H1 (cell line): ENCODE measurements around the gene SLC38A8. TPM values are rescaled to one million over a fixed set of nuclear protein-coding genes. Genes with fewer than 3 reads are reported as not detected.

ENCODE experiments used
- CTCF ChIA-PET: fragments of 300-600 bp; sonication (Branson Sonifier 250); formaldehyde crosslinking; loops from one replicate; lab custom pipeline; 2021; ENCODE audit not compliant: partially characterized antibody; lab: Charles Lee
- POLR2A ChIA-PET: fragments of 300-600 bp; sonication (Branson Sonifier 250); formaldehyde crosslinking; loops from one replicate; lab custom pipeline; 2021; ENCODE audit warnings: inconsistent platforms; ENCODE audit not compliant: partially characterized antibody; lab: Charles Lee
- DNase-seq, 2 experiments: peaks; one replicate each; pipeline versions ENCODE4 v3.0.0 to v3.0.0-alpha.2; 2010 to 2022; ENCODE audit warnings: low spot score in 2 of 2, low read depth in 1 of 2, mixed read lengths in 1 of 2
- FAIRE-seq: peaks from 2 replicates; lab custom pipeline; 2011; peaks lifted over from hg19 to GRCh38; lab: Jason Lieb, UNC
- H2AFZ ChIP-seq: 2 replicates; pipeline ENCODE4 v1.8.1; 2012; ENCODE audit warnings: low read length, inconsistent platforms
- H2AK5ac ChIP-seq: 2 replicates; pipeline ENCODE4 v1.6.1; 2013; ENCODE audit warnings: low read depth, low read length
- H2BK120ac ChIP-seq: replicated peaks from 2 replicates; pipeline ENCODE3; 2013; ENCODE audit warnings: low read depth, low read length, inconsistent platforms
- H2BK12ac ChIP-seq: 2 replicates; pipeline ENCODE4 v1.6.1; 2013; ENCODE audit warnings: low read depth, low read length
- H2BK15ac ChIP-seq: 2 replicates; pipeline ENCODE4 v1.6.1; 2013; ENCODE audit warnings: low read length
- H2BK20ac ChIP-seq: 2 replicates; pipeline ENCODE4 v1.6.1; 2013; ENCODE audit warnings: low read length
- H2BK5ac ChIP-seq: 2 replicates; pipeline ENCODE4 v1.6.1; 2013; ENCODE audit warnings: low read depth, low read length
- H3K14ac ChIP-seq: 2 replicates; pipeline ENCODE4 v1.6.1; 2013; ENCODE audit warnings: inconsistent platforms; ENCODE audit not compliant: insufficient read length
- H3K18ac ChIP-seq: 2 replicates; pipeline ENCODE4 v1.6.1; 2013; ENCODE audit warnings: low read length; ENCODE audit errors: extremely low read depth
- H3K23ac ChIP-seq: 2 replicates; pipeline ENCODE4 v1.6.1; 2013; ENCODE audit warnings: inconsistent platforms; ENCODE audit not compliant: insufficient read length
- H3K23me2 ChIP-seq: 2 replicates; pipeline ENCODE4 v1.6.1; 2013; ENCODE audit warnings: low read depth, low read length
- H3K27ac ChIP-seq: 2 replicates; pipeline ENCODE4 v1.6.1; 2011; ENCODE audit warnings: low read depth, low read length, inconsistent platforms
- H3K27me3 ChIP-seq, 4 experiments: replicated peaks in 1 of 4; 1 replicate in 1 of 4; 2 replicates in 3 of 4; pipeline versions ENCODE4 v1.6.1 to v1.8.1; 2011 to 2013; ENCODE audit warnings: low read length in 3 of 4, mild to moderate bottlenecking in 3 of 4, inconsistent platforms in 2 of 4, mixed read lengths in 2 of 4, moderate library complexity in 1 of 4; ENCODE audit not compliant: control insufficient read depth in 3 of 4, insufficient read depth in 3 of 4; ENCODE audit errors: extremely low read depth in 1 of 4
- H3K36me3 ChIP-seq, 4 experiments: 2 replicates each; pipeline versions ENCODE4 v1.6.1 to v1.8.1; 2011 to 2013; ENCODE audit warnings: mild to moderate bottlenecking in 4 of 4, low read length in 3 of 4, moderate library complexity in 2 of 4, control low read depth in 1 of 4, inconsistent platforms in 1 of 4; ENCODE audit not compliant: insufficient read depth in 4 of 4, control insufficient read depth in 2 of 4
- H3K4ac ChIP-seq: replicated peaks from 2 replicates; pipeline ENCODE3; 2013; ENCODE audit warnings: low read length, low read depth, mixed read lengths, inconsistent platforms; ENCODE audit not compliant: insufficient read length
- H3K4me1 ChIP-seq, 4 experiments: replicated peaks in 1 of 4; 1 replicate in 1 of 4; 2 replicates in 3 of 4; pipeline versions ENCODE4 v1.6.1 to v1.8.1; 2011 to 2013; ENCODE audit warnings: low read length in 3 of 4, inconsistent platforms in 2 of 4, mixed read lengths in 1 of 4; ENCODE audit not compliant: insufficient read depth in 4 of 4, control insufficient read depth in 3 of 4
- H3K4me2 ChIP-seq, 2 experiments: 2 replicates each; pipeline versions ENCODE4 v1.6.1 to v1.8.1; 2011 to 2013; ENCODE audit warnings: low read depth in 2 of 2, low read length in 2 of 2, control low read depth in 1 of 2, inconsistent platforms in 1 of 2, mild to moderate bottlenecking in 1 of 2; ENCODE audit not compliant: insufficient read depth in 1 of 2
- H3K4me3 ChIP-seq, 4 experiments: fragments of 200-600, 300-600 bp in 1 of 4; sonication (generic), shearing (Covaris generic), sonication (Bioruptor Twin) in 1 of 4; 2 replicates each; pipeline versions ENCODE4 v1.5.1 to v1.8.1; 2011 to 2016; ENCODE audit warnings: low read length in 4 of 4, low read depth in 3 of 4, control low read depth in 2 of 4, inconsistent platforms in 2 of 4, mild to moderate bottlenecking in 2 of 4, mixed read lengths in 1 of 4, moderate library complexity in 1 of 4; ENCODE audit not compliant: insufficient read depth in 2 of 4; ENCODE audit errors: extremely low read depth in 1 of 4
- H3K56ac ChIP-seq: replicated peaks from 2 replicates; pipeline ENCODE3; 2013; ENCODE audit warnings: low read depth, mild to moderate bottlenecking, mixed read lengths, low read length, inconsistent platforms; ENCODE audit not compliant: insufficient read length
- H3K79me1 ChIP-seq: 2 replicates; pipeline ENCODE4 v1.6.1; 2013; ENCODE audit warnings: low read depth, low read length, control low read depth
- H3K79me2 ChIP-seq, 2 experiments: 2 replicates each; pipeline versions ENCODE4 v1.6.1 to v1.8.1; 2012 to 2013; ENCODE audit warnings: low read length in 2 of 2, mild to moderate bottlenecking in 2 of 2, inconsistent platforms in 1 of 2; ENCODE audit not compliant: insufficient read depth in 2 of 2, control insufficient read depth in 1 of 2
- H3K9ac ChIP-seq, 4 experiments: replicated peaks in 1 of 4; 1 replicate in 1 of 4; 2 replicates in 3 of 4; pipeline versions ENCODE4 v1.6.1 to v1.8.1; 2011 to 2013; ENCODE audit warnings: low read depth in 3 of 4, low read length in 3 of 4, control low read depth in 2 of 4, mild to moderate bottlenecking in 2 of 4, moderate library complexity in 2 of 4, inconsistent platforms in 1 of 4; ENCODE audit errors: extremely low read depth in 1 of 4
- H3K9me3 ChIP-seq, 2 experiments: 2 replicates each; pipeline versions ENCODE4 v1.6.1 to v1.8.1; 2012 to 2013; ENCODE audit warnings: mild to moderate bottlenecking in 2 of 2, moderate library complexity in 2 of 2, control low read depth in 1 of 2, inconsistent platforms in 1 of 2, low read depth in 1 of 2, low read length in 1 of 2, mixed read lengths in 1 of 2; ENCODE audit not compliant: insufficient read depth in 2 of 2
- H4K20me1 ChIP-seq, 2 experiments: replicated peaks in 1 of 2; 2 replicates each; pipeline versions ENCODE3 to v1.8.1; 2011 to 2013; ENCODE audit warnings: inconsistent platforms in 2 of 2, low read length in 2 of 2, mild to moderate bottlenecking in 1 of 2; ENCODE audit not compliant: insufficient read depth in 2 of 2, control insufficient read depth in 1 of 2
- H4K5ac ChIP-seq: 2 replicates; pipeline ENCODE4 v1.6.1; 2013; ENCODE audit warnings: low read length, low read depth, mixed read lengths, inconsistent platforms; ENCODE audit not compliant: insufficient read length
- H4K8ac ChIP-seq: 2 replicates; pipeline ENCODE4 v1.8.0; 2013; ENCODE audit warnings: mild to moderate bottlenecking, moderate library complexity, low read length, inconsistent platforms; ENCODE audit not compliant: insufficient read depth; ENCODE audit errors: extremely low read depth
- H4K91ac ChIP-seq: replicated peaks from 2 replicates; pipeline ENCODE3; 2013; ENCODE audit warnings: low read length, mixed read lengths, inconsistent platforms; ENCODE audit not compliant: insufficient read length
- CBX5 ChIP-seq: fragments of 300-800, 300-1000 bp; sonication (generic); IDR thresholded peaks from 2 replicates; pipeline ENCODE4 v1.7.1; 2016; ENCODE audit warnings: antibody characterized with exemption, low read length, low read depth
- CHD2 ChIP-seq: IDR thresholded peaks from 2 replicates; pipeline ENCODE4 v1.6.1; 2012; ENCODE audit warnings: low read length, improper control_type of control experiment
- CREB1 ChIP-seq: IDR thresholded peaks from 2 replicates; pipeline ENCODE4 v1.6.1; 2012; ENCODE audit warnings: inconsistent platforms
- E2F6 ChIP-seq: IDR thresholded peaks from 2 replicates; pipeline ENCODE4 v1.6.1; 2012; ENCODE audit warnings: inconsistent platforms
- EZH2 ChIP-seq: fragments of 200-600 bp; sonication (generic); IDR thresholded peaks from 2 replicates; pipeline ENCODE4 v1.7.1; 2012; ENCODE audit warnings: low read depth, mild to moderate bottlenecking, moderate library complexity, low read length, inconsistent platforms; ENCODE audit not compliant: severe bottlenecking
- FOSL1 ChIP-seq: IDR thresholded peaks from 2 replicates; pipeline ENCODE4 v1.6.1; 2011; ENCODE audit warnings: mild to moderate bottlenecking, low read depth, low read length, moderate library complexity; ENCODE audit not compliant: insufficient read depth
- HDAC6 ChIP-seq: IDR thresholded peaks from one replicate; pipeline ENCODE4 v1.7.1; 2012; ENCODE audit warnings: low read depth, mild to moderate bottlenecking, inconsistent platforms, low read length, moderate library complexity
- MAFK ChIP-seq: IDR thresholded peaks from 2 replicates; pipeline ENCODE4 v1.6.1; 2012; ENCODE audit warnings: low read depth, mild to moderate bottlenecking, improper control_type of control experiment, low read length
- SP1 ChIP-seq: IDR thresholded peaks from 2 replicates; pipeline ENCODE4 v1.6.1; 2011; ENCODE audit warnings: low read depth, low read length
- SP4 ChIP-seq: IDR thresholded peaks from 2 replicates; pipeline ENCODE4 v1.6.1; 2012; ENCODE audit warnings: low read length, inconsistent platforms
- SUZ12 ChIP-seq: fragments of 200-600 bp; sonication (generic); IDR thresholded peaks from 2 replicates; pipeline ENCODE4 v1.6.1; 2012; ENCODE audit warnings: mild to moderate bottlenecking, inconsistent platforms, low read length, moderate library complexity, mixed read lengths
- YY1 ChIP-seq: IDR thresholded peaks from 2 replicates; pipeline ENCODE4 v1.6.1; 2011; ENCODE audit warnings: low read depth, mild to moderate bottlenecking, low read length
- WGBS, 2 experiments: shearing (Covaris generic) in 1 of 2; methylation state at CpG; one replicate each; pipeline versions ENCODE4 v1.1.6 to v1.1.7; 2013 to 2015; ENCODE audit warnings: low lambda C conversion rate in 2 of 2, mixed read lengths in 2 of 2, inconsistent platforms in 1 of 2, low coverage in 1 of 2, missing lambda C conversion rate in 1 of 2; ENCODE audit not compliant: insufficient replicate concordance in 2 of 2, insufficient coverage in 1 of 2, insufficient read length in 1 of 2; ENCODE audit errors: extremely low coverage in 1 of 2, missing lambda C conversion rate in 1 of 2; 5-methylcytosine and 5-hydroxymethylcytosine counted together
- polyA plus RNA-seq, 7 experiments: library from polyadenylated mRNA; depleted of rRNA in 3 of 7; stranded (reverse) in 5 of 7; unstranded in 2 of 7; fragments of >200 nt in 5 of 7; fragments of 200-250 nt in 2 of 7; gene quantifications; 1 replicate in 5 of 7; 2 replicates in 1 of 7; 4 replicates in 1 of 7; pipeline versions ENCODE4 v1.2.1 to v1.2.3, GENCODE V29; 2011 to 2013; ENCODE audit warnings: missing spikeins in 2 of 7, mixed read lengths in 2 of 7
- total RNA-seq: library from RNA; stranded (reverse); fragmentation: NEBNext Ultra II Directional; extraction: Animal tissue kit (Norgen Biotek cat#: 25700); gene quantifications from 2 replicates; pipeline ENCODE4 v1.2.1, GENCODE V29; 2021

Gene SLC38A8
- total and polyA plus RNA-seq, 2 of the 8 experiments (the other 6 are each of a cell fraction or from before 2014, with no cell fraction given) = 0.08 TPM; not detected in 1

- no peak overlapping the region for H2BK120ac ChIP-seq
- peaks cover 10 to 12% of the 10 kb centered on the region in 2 experiments; a peak in 3 of 4 replicates for H3K9me3 ChIP-seq
- H3K23ac ChIP-seq = no peak overlapping the region
- H4K91ac ChIP-seq = no peak overlapping the region
- no peak overlapping the region for H3K9ac ChIP-seq
- no peak overlapping the region for H2BK15ac ChIP-seq
- H3K4me2 ChIP-seq = no peak overlapping the region
- no peak overlapping the region for H2AFZ ChIP-seq
- no peaks in the 10 kb centered on the region for H3K27me3 ChIP-seq
- no peak overlapping the region for H3K56ac ChIP-seq
- no peak overlapping the region for H2BK12ac ChIP-seq
- H3K79me2 ChIP-seq = no peaks in the 10 kb centered on the region
- H3K18ac ChIP-seq = peak overlapping the region; percentile 19; the same call in 1 of the 2 replicates
- 0 out of 2 replicates have a peak overlapping the region, but pooled peaks have one; percentile 35 for H2BK5ac ChIP-seq
- H2BK20ac ChIP-seq = no peak overlapping the region
- H3K4me3 ChIP-seq = no peak overlapping the region
- ChIA-PET CTCF (interaction anchor here (0.9 to 1.5 kb wide), 5 partner anchors 9 to 69 kb away, joined by 3 to 4 read pairs (median 3); no protein-coding TSS in a partner anchor), POLR2A (no interaction called here)
- DNase-seq (no peak), FAIRE-seq (no peak)
- no peak overlapping the region for H3K27ac ChIP-seq
- peaks cover 0 to 4% (median 0%) of the 10 kb centered on the region in 4 experiments; a peak in 2 of 7 replicates for H3K4me1 ChIP-seq
- TF ChIP-seq EZH2 (no peak), E2F6 (no peak; the same call in 1 of the 2 replicates), SP4 (no peak), FOSL1 (no peak), CBX5 (no peak), SP1 (no peak), MAFK (no peak), YY1 (no peak), SUZ12 (no peak), CHD2 (no peak), CREB1 (no peak), HDAC6 (no peak)
- no peak overlapping the region for H2AK5ac ChIP-seq
- no peak overlapping the region for H4K8ac ChIP-seq
- H3K79me1 ChIP-seq = no peaks in the 10 kb centered on the region
- H3K36me3 ChIP-seq = no peaks in the 10 kb centered on the region
- H4K5ac ChIP-seq = no peak overlapping the region
- no peaks in the 10 kb centered on the region for H3K23me2 ChIP-seq
- no peaks in the 10 kb centered on the region for H4K20me1 ChIP-seq
- 85% methylated on average over 11 of the region's 11 CpGs; no CpG with 5 or more reads in 1 of the 2 experiments for WGBS, 2 experiments
- no peak overlapping the region for H3K4ac ChIP-seq
- H3K14ac ChIP-seq = no peak overlapping the region
Observed at GRCh38 chr16:84022644-84023043, 20.0 kb downstream of the SLC38A8 start.
